Skin of body (tissue), 2 donors: ENCODE measurements around the gene GANC. TPM values are rescaled to one million over a fixed set of nuclear protein-coding genes. Genes with fewer than 3 reads are reported as not detected.

Source experiments
- DNase-seq: peaks from one replicate; lab custom pipeline; 2025; lab: John Stamatoyannopoulos, UW
- total RNA-seq: library from RNA; depleted of rRNA; stranded (reverse); fragments of >200 nt; gene quantifications from one replicate; pipeline ENCODE4 v1.2.3, GENCODE V29; 2014

GANC gene
- total RNA-seq, 1 donor from 2014 or later = 20.7 TPM

GRCh38 chr15:42375252-42375651 is 102.3 kb downstream of the GANC start:
- no peak for DNase-seq

GRCh38 chr15:42375941-42376340 is 102.9 kb downstream of the GANC start:
- no peak for DNase-seq

- DNase-seq = no peak
Measured at GRCh38 chr15:42378011-42378410, 105.0 kb downstream of the GANC start.

GRCh38 chr15:42384597-42384996 is 111.6 kb downstream of the GANC start:
- DNase-seq = no peak

GRCh38 chr15:42385206-42385979 is 112.4 kb downstream of the GANC start:
- DNase-seq = no peak

GRCh38 chr15:42385980-42386700 is 113.1 kb downstream of the GANC start:
- no peak for DNase-seq

GRCh38 chr15:42387603-42388002 is 114.6 kb downstream of the GANC start:
- DNase-seq = no peak

GRCh38 chr15:42392309-42393024 is 119.5 kb downstream of the GANC start:
- DNase-seq = no peak

- no peak for DNase-seq
Measured at GRCh38 chr15:42394106-42394505, 121.1 kb downstream of the GANC start.

GRCh38 chr15:42395838-42396237 is 122.8 kb downstream of the GANC start:
- DNase-seq = no peak

GRCh38 chr15:42401544-42402454 is 128.8 kb downstream of the GANC start:
- DNase-seq = no peak

GRCh38 chr15:42402455-42403205 is 129.6 kb downstream of the GANC start:
- DNase-seq = no peak

GRCh38 chr15:42403389-42403788 is 130.4 kb downstream of the GANC start:
- no peak for DNase-seq

- DNase-seq = peak; percentile 9
Measured at GRCh38 chr15:42404461-42405235, 131.6 kb downstream of the GANC start.

GRCh38 chr15:42405863-42406482 is 133.0 kb downstream of the GANC start:
- no peak for DNase-seq
